ENCODE data around the gene CHSY3. TPM values are rescaled to one million over a fixed set of nuclear protein-coding genes. Genes with fewer than 3 reads are reported as not detected.

The CHSY3 gene
- total RNA-seq, 2 experiments from 2014 or later: not detected

GRCh38 chr5:130166839-130167490 lies 262.7 kb downstream of the CHSY3 start:
- Mint-ChIP-seq H3K9me3 (no peaks in the 10 kb centered on the region), H3K36me3 (ENCODE audit: low read depth) (no peaks in the 10 kb centered on the region), H3K27me3 (peaks cover 3% of the 10 kb centered on the region), H3K4me3 (no peak overlapping the region), H3K27ac (no peak overlapping the region), H3K4me1 (ENCODE audit: low read depth) (no peaks in the 10 kb centered on the region)
- Histone ChIP-seq H3K4me3 (ENCODE audit: low read length) (no peak overlapping the region), H3K9me3 (ENCODE audit: control insufficient read depth in 1 of 2, insufficient read depth in 1 of 2, low read length in 2 of 2) (no peaks in the 10 kb centered on the region), H3K4me1 (ENCODE audit: insufficient read depth, low read length) (no peaks in the 10 kb centered on the region), H3K36me3 (ENCODE audit: insufficient read depth, low read length) (no peaks in the 10 kb centered on the region), H3K27ac (ENCODE audit: low read depth in 1 of 2, low read length in 2 of 2) (no peak overlapping the region), H3K27me3 (ENCODE audit: control insufficient read depth in 1 of 2, insufficient read depth in 2 of 2, low read length in 2 of 2) (no peaks in the 10 kb centered on the region)
- ChIA-PET POLR2A (no interaction called here), CTCF (no interaction called here)
- no peak for TF ChIP-seq CTCF (IDR thresholded peaks at IDR 0.05)
- intact Hi-C loops (cut with DNase I, micrococcal nuclease): no loop called here
- DNase-seq (no peak), ATAC-seq (ENCODE audit: poor library complexity) (no peak)

- Mint-ChIP-seq H3K27me3 (peaks cover 3% of the 10 kb centered on the region), H3K4me1 (ENCODE audit: low read depth) (no peaks in the 10 kb centered on the region), H3K36me3 (ENCODE audit: low read depth) (no peaks in the 10 kb centered on the region), H3K4me3 (no peak overlapping the region), H3K27ac (no peak overlapping the region), H3K9me3 (no peaks in the 10 kb centered on the region)
- H3K9me3 ChIP-seq (ENCODE audit: control insufficient read depth in 1 of 2, insufficient read depth in 1 of 2, low read length in 2 of 2): no peaks in the 10 kb centered on the region
- no peaks in the 10 kb centered on the region for H3K4me1 ChIP-seq (ENCODE audit: insufficient read depth, low read length)
- no peak overlapping the region for H3K27ac ChIP-seq (ENCODE audit: low read depth in 1 of 2, low read length in 2 of 2)
- H3K4me3 ChIP-seq (ENCODE audit: low read length): no peak overlapping the region
- no peak for ATAC-seq (ENCODE audit: poor library complexity)
- ChIA-PET POLR2A (no interaction called here), CTCF (no interaction called here)
- TF ChIP-seq CTCF (IDR thresholded peaks at IDR 0.05): no peak
- no peaks in the 10 kb centered on the region for H3K36me3 ChIP-seq (ENCODE audit: insufficient read depth, low read length)
- no peaks in the 10 kb centered on the region for H3K27me3 ChIP-seq (ENCODE audit: control insufficient read depth in 1 of 2, insufficient read depth in 2 of 2, low read length in 2 of 2)
- intact Hi-C loops (cut with DNase I, micrococcal nuclease): no loop called here
- DNase-seq: no peak
Measured at GRCh38 chr5:130168211-130168610, 263.9 kb downstream of the CHSY3 start.

GRCh38 chr5:130171699-130172098 lies 267.4 kb downstream of the CHSY3 start:
- no peak for ATAC-seq (ENCODE audit: poor library complexity)
- no peak overlapping the region for H3K27ac Mint-ChIP-seq
- Histone ChIP-seq H3K27ac (ENCODE audit: low read depth in 1 of 2, low read length in 2 of 2) (no peak overlapping the region), H3K27me3 (ENCODE audit: control insufficient read depth in 1 of 2, insufficient read depth in 2 of 2, low read length in 2 of 2) (no peaks in the 10 kb centered on the region), H3K36me3 (ENCODE audit: insufficient read depth, low read length) (no peaks in the 10 kb centered on the region), H3K4me1 (ENCODE audit: insufficient read depth, low read length) (no peaks in the 10 kb centered on the region), H3K9me3 (ENCODE audit: control insufficient read depth in 1 of 2, insufficient read depth in 1 of 2, low read length in 2 of 2) (no peaks in the 10 kb centered on the region), H3K4me3 (ENCODE audit: low read length) (no peak overlapping the region)
- ChIA-PET POLR2A (no interaction called here), CTCF (no interaction called here)
- intact Hi-C loops (cut with DNase I, micrococcal nuclease): no loop called here
- no peaks in the 10 kb centered on the region for H3K9me3 Mint-ChIP-seq
- H3K27me3 Mint-ChIP-seq: no peaks in the 10 kb centered on the region
- H3K4me1 Mint-ChIP-seq (ENCODE audit: low read depth): no peaks in the 10 kb centered on the region
- no peak for DNase-seq
- no peak overlapping the region for H3K4me3 Mint-ChIP-seq
- no peak for TF ChIP-seq CTCF (IDR thresholded peaks at IDR 0.05)
- H3K36me3 Mint-ChIP-seq (ENCODE audit: low read depth): no peaks in the 10 kb centered on the region
